ENCODE data around the gene UNC119B.
A peak's percentile ranks its signal among the peaks of the same experiment; 100 is the strongest.

The UNC119B gene

DNA sequence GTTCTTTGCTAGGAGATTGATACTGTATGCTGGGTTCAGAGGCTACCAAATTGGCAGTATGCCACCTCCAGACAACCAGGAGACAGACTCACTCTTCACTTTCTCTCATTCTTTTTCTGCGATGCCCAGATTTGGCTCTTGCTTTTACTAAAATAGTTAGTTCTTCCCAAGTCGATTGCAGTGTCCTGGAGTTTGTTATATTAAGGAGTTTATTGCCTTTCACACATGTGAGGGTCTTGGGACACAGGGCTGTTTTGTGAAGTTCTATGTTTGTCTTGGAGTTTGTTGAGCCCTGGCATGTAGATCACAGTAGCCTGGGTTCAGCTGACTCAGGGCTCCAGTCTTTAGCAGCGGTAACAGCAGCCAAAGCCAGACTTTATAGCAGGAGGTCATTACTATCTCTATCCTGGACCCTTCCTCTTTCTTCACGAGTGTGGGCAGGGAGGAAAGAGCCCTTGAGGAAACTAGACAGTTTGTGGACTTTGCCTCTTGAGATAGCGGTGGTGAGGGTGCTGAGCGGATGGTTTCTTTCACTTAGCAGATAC lies 21.7 kb upstream of the UNC119B start:
- DNase-seq = peak; percentile 18

DNA sequence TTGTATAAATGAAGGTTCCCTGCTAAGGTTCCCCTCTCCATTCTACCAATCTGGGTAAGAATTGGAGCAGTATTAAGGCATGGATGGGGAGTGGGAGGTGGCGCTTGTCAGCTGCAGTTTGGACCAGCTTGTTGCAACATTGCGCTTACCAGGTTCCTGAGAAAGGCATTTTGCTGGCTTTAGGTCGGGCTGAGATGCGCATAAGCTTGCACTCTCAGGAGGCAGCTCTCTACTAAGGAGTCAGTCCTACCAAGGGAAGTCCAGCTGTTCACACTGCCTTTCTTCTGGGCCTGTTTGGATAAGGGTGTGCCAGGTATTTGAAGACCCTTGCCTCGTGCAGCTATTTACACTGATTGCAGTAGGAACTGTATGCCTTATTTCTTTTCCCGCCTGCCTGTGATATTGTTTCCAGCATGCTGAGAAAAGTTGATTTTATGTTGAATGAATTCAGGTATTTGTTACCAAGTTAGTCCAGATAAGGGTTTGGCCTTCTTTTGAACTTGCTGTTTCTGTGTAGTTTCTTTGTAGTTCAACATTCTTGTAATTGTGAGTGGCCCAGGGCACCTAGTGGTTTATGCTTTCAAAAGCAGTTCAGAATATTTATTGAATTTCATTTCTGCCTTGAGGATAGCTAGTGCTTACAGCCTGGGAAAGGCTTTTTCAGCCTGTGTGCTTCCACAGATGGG lies 20.7 kb upstream of the UNC119B start:
- no peak for DNase-seq

DNA sequence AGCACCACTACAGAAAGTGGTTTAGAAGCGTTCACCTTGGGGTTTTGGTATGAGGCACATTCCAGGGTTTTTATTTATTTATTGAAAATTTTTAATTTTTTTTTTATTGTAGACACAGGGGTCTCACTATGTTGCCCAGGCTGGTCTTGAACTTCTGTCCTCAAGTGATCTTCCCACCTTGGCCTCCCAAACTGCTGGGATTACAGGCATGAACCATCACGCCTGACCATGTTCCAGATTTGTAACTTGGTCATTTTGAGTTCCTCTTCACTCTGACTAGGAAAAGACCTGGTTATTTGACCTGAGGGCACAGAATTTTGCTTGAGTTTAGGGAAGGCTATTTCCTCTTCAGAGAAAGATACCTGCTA lies 20.2 kb upstream of the UNC119B start:
- DNase-seq = no peak

DNA sequence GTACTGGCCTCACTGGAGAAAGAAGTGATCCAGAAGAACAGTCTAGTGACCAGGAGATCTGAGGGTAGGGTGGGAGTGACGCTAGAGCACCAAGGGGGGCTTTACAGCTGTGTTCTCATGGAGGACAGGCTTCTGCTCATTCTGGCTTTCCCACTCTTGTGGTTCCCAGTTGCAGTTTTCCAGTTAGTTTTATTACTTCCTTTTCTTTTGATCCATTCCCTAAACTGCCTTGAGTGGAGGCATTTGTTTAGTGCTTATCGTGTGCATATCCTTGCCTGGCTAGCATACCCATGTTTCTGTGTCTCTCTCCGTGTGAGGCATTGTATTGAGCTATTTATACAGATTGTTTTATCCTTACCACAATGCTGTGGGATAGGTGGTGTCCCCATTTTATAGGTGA lies 19.3 kb upstream of the UNC119B start:
- no peak for DNase-seq

DNA sequence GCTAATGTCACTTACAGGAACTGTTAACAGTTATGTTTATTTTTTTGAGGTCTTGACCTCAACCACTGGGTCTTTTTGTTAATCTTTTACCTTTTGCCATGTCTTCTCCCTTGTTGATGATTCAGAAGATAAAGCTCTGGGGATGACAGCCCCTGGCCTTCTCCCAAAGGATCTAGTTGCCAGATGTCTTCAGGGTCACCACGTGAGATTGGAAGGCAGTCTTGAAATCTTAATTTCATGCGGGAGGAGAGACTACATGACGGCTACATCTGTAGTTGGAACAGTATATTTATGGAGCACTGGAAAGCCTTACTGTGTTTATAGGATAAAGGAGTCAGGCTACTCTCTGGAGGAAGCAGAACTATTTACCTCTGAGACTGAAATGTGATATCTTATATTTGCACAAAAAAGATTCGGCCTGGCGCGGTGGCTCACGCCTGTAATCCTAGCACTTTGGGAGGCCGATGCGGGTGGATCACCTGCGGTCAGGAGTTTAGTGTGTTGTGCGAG lies 17.7 kb upstream of the UNC119B start:
- peak; percentile 41 for DNase-seq

DNA sequence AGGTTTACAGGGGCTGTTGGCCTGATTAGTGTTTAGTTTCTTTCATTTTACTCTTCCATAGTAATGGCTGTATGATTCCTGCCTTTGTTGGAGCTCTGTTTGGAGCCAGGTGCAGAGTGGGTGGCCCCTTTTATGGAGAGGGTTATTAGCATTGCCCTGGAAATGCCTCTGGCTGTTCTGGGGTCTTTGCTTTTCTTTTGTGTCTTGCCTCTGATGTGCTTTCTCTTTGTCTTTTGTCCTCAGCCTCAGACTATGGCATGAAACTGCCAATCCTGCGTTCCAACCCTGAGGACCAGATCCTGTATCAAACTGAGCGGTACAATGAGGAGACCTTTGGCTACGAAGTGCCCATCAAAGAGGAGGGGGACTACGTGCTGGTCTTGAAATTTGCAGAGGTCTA lies 16.4 kb upstream of the UNC119B start:
- no peak for DNase-seq

DNA sequence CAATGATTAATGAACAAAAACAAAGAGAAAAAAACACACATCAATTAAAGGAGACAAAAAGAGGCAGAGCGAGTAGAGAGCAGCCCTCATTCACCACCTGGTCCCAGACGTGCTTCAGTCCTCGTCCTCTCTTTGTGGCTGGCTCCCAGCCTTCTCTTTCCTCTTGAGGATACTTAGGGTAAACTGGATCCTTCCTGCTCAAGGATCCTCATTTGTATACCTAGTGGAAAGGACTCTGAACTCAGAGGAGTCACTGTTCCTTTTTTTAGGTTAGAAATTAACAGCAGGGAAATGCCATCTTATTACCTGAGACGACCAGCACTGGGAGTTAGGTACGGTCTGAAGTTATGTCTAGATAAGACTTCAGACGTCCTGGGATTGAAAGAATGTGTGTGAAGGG lies 13.6 kb upstream of the UNC119B start:
- no peak for DNase-seq

DNA sequence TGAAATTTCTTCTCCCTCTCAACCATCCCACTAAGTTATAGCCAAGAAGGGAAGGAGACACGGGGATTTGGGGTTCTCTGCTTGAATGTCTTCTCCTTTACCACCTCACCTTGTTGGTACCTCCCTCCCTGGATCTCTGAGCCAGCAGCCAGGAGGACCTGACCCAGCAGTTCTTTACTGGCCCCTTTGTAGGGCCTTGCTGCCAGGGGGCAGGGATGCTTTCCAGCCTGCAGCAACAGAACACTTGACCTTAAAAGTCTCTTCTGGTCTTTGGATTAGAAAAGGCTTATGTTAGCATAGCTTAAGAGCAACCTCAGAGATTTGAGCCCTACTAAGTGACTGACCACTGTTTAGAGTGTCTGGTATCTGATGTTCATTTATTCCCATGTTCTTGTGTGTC lies 12.9 kb upstream of the UNC119B start:
- DNase-seq = no peak

DNA sequence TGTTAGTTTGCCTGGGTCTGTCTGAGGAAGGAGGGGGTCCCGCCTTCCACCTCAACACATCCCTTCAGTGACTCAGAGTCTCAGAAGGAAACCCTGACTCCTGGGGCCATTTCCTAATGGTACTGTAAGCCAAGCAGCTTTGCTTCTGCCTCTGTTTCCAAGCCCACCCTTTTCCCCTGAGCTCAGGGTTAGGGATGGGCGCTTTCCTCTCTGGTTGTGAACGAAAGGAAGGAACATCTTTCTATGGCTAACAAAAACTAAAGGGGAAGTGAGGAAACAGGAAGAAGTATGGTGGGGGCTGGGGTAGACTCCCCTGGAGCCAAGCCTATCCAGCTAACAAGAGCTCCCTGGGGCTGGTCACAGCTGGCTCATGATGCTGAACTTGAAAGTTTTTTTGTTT lies 11.6 kb upstream of the UNC119B start:
- DNase-seq = no peak

DNA sequence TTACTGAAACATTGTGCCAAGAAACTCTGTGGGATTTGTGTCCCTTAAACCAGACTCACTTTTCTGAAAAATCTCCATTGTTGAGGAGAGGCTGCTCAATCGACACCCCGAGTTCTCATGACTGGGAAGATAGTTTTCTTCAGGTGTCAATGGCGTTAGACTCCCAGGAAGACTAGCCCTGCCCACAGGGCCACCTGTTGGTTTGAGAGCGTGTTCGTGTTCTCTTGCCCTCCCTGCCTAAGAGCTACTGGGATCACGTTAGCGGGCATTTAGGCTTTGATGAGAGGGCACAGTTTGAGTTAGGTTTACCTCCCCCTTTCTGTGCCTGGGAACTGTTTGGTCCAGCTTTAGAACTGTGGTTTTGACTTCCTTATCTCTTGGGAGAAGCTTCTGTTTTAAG lies 10.7 kb upstream of the UNC119B start:
- DNase-seq = no peak

DNA sequence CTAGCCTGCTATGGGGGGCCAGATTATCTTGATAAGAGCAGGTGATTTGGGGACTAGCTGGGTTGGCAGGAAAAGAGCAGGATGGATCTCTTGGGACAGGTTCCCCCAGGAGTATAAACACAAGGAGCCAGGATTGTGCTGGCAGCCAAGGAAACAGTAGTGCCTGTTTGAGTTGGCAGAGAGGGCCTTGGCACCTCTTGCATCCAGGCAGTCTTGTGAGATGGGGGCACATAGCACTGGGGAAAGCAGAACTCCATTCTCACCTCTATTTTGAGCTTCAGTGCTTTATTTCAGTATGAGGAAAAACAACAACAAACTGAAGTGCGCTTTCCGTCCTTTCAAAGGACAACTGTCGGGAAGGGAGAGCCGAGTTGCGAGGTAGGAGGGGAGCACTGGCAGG lies 9.4 kb upstream of the UNC119B start:
- DNase-seq = no peak

DNA sequence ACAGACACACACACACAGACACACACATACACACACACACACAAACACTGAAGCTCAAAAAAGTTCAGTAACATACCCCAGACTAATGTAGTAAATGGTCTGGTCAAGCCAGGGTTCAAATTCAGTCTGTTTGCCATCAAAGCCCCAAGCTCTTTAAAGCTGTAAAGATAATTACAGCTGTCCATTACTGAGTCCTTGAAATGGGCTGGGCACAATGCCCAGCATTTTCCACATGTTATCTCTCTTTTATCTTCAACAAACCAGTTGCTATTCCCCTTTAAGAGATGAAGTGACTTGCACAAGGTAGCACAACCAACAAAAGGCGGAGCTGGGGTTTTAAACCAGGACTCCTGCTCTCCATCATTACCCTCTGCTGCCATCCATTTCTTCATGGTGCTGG lies 7.6 kb upstream of the UNC119B start:
- DNase-seq = no peak

DNA sequence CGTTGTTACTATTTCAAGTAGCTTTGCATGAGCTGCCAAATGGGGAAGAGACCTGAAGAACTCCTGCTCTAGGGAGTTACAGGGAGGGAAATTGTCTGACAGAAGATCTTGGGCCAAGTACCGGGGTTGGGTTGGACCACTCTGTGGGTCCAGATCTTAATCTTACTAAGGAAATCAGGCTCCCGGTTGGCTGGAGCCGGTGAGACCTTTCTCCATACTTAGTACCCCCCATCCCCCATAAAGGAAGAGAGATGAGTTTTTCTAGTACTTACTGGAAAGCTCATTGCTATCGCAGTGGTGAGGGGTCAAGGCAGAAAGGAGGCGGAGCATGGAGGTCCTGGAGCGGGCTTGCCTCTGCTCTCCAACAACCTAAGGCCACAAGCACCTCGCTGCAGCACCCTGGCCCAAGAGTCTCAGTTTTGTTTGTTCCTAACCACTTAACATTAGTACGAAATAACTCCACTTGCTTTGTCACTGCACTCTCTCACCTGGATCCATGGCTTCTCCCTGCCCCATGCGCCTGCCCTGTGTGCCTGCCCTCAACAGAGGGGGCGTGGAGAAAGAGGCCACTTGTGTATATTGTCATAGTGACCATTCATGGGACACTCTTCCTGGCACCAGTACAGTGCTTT lies 6.8 kb upstream of the UNC119B start:
- no peak for DNase-seq

DNA sequence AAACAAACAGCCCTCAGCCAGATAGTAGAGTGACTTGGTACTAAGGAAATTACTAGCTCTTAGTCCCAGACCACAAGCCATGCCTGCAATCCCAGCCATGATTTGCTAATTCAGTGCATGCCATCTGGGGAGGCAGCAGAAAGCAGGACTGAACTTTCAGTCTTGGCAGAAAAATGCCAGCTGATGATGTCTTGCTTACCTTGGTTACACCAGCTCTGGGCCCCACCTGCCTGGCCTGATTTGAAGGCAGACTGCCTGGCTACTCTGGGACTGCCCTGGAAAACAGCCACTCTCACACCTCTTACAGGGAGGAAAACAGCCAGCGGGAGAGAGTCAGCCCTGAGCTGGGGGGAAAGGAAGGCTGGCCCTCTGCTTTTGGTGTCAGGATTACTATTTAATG lies 4.6 kb upstream of the UNC119B start:
- no peak for DNase-seq

DNA sequence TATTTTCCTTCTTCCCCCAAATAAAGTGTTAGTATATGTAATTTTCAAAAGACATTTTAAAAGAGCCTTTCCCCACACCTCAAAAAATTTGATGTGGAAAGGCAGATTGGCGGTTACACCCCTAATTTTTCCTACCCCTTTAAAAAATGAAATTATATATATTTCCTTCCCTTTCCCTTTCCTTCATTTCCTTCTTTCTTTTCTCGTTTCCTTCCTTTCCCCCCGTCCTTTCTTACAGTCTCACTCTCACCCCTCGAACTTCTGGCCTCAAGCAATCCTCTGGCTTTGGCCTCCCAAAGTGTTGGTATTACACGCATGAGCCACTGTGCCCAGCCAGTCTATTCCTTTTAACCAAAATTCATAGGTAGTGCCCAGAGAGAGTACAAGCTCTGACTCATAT lies 4.2 kb upstream of the UNC119B start:
- no peak for DNase-seq

DNA sequence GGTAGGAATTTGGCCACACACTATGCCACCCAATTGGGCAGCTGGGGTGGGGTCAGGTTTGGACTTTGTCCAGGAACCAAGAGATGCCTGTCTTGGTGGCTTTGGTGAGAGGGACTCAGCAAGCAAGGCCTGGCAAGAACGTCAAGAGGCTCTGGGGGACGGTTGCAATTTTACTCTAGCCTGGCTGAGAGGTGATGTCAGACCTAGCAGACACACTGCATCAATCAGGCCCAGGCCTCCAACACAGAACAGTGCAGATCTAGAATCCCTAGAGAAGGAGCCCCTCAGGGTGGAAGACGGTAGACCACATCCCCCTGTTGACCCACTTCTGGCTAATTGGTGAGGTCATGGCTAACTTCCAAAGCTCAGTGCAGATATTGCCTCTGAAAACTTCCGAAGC lies 1.6 kb upstream of the UNC119B start:
- DNase-seq = no peak

DNA sequence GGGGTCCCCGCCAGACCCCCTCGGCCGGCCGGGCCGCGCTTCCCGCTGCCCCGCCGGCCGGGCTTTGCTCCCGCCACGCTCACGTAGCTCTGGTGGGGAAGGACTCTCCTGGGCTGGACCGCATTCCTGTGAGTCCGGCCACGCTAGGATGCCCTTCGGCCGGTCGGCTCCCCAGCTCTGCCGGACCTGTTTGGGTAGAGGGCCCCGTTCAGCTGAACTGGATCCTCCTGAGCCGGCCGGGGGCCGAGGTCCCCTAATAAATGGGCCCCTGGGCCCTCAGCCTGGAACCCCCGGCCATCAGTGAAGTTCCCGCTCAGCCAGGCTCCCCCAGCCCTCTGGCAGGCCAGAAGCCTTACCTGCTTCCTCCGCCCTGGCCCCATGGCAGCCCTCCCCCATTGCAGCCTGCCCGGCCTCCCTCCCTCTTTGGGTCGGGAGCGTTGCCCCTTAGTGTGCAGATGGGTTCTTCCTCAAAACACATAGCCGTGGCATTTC lies 593 bp downstream of the UNC119B start:
- DNase-seq = no peak

DNA sequence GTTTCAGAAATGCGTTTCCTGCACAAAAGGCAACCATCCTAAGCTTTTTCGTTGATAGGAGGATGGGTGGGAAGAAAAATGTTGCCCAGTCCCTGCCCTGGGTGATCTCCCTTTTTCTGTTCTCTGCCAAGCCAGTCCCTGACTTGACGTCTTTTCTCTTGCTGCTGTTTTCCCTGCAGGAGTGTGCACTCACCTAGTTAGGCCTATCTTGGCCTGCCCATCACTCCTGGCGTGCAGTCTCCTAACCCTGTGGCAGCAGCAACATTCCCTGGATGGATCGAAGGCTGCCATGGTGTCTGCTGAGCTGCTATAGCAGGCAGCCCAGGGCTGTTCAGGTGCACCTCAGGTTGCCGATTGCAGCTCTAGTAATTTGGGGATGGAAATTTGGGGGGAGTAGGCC lies 1.2 kb downstream of the UNC119B start:
- DNase-seq = no peak

DNA sequence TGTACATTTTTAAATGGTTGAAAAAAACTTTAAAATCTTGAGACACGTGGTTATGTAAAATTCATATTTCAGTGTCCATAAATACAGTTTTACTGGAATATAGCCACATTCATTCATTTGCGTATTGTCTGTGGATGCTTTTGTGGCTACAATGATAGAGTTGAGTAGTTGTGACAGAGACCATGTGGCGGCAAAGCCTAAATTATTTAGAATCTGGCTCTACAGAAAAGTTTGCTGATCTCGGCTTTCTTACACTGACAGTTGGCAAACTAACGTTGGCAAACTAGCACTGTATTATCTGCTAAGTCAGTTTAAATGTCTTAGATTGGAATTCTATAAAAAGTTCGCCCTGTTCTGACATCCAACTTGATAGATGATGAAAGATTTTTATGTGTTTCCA lies 2.4 kb downstream of the UNC119B start:
- DNase-seq = no peak

DNA sequence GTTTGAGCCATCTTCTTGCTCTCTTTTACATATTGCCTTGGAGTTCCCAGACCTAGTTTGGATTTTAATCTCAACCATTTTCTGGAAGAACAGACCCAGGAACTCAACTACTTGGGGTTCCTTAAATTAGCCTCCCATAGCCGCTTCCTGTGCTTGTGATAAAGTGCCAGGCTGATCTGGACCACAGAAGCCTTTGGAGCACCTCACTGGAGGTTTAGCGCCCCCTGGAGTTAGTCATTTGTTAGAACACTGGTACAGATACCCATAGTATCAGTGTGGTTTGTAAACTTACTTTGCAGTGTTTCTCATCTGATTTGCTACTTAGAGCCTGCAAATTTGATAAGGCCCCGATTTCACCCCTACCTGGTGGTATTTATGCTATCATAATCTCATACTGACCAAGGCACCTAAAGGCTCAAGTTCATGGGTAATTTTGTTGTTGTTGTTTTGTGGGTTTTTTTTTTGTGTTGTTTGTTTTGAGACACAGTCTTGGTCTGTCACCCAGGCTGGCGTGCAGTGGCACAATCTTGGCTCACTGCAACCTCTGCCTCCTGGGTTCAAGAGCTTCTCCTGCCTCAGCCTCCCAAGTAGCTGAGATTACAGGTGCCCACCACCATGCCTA lies 3.7 kb downstream of the UNC119B start:
- peak; percentile 81 for DNase-seq

DNA sequence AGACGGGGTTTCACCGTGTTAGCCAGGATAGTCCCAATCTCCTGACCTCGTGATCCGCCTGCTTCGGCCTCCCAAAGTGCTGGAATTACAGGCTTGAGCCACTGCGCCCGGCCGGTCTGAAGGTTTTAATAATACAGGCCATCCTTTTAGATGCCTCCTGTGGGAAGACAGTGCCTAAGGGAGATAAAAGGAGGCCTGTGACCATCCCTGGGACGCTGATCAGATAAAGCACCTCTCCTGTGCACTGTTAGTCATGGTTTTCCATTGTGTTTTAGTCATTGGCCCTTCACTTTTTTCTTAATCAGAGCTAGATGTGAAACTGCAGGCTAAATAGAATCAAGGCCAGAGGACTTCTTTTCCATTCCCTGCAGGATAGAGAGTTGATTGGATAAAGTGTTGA lies 7.8 kb downstream of the UNC119B start:
- no peak for DNase-seq

DNA sequence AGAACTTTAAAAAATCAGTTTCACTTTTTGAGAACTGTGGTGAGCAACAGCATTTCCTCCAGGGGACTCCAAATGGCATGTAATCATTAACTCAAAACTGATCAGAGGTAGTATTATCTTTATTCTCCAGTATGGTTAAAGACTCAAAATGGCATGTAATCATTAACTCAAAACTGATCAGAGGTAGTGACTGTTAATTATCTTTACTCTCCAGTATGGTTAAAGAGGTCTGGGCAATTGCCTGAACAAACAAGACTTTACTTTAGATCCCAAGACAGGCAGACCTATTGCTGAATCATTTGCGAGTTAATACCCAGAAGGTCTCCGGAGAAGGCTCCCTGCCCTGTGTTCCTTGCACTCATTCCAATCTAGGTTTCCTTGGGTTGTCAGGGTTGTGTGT lies 8.8 kb downstream of the UNC119B start:
- DNase-seq = no peak

DNA sequence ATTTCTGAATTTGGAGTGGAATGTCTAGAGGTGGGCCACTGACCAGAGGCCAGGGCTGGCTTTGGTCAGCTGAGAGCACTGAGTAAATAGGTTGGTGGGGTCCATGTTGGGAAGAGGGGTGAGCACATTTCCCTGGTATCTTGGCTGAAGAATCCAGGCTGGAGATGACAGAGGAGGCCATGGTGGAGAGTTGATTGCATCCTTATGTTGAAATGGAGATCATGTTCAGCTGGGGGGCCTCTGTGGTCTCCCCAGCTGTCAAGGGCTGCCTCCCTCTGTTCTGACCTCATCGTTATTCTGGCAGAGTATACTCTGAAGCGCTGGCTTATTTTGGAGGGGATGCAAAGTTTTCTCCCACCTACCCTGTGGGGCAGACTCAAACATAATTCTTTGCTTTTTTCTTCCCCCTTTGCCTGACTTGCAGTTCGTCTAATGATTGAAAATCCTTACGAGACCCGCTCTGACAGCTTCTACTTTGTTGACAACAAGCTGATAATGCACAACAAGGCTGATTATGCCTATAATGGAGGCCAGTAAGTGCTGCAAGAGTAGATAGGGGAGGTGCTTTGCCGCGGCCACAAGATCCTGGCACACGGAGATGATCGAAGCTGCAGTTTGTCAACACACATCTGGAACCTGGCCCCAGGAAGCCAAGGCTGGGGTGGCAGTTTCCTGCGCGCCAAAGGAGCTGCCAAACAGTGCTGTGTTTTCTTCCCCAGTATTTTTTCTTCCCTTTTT lies 9.4 kb downstream of the UNC119B start:
- DNase-seq = peak; percentile 10

Data from fibroblast of upper back skin (primary cell).